NCI-H1436 (cell line): ENCODE results near the gene PLD1.
A peak's percentile ranks its signal among the peaks of the same experiment; 100 is the strongest.
"Not testable (repeated sequence)": the region's sequence is repeated elsewhere in the genome, so short reads cannot be mapped to it uniquely, and the experiment has no call there.

Experiments used
- DNase-seq: peaks from one replicate; lab custom pipeline; 2025; lab: John Stamatoyannopoulos, UW

Gene PLD1

DNA sequence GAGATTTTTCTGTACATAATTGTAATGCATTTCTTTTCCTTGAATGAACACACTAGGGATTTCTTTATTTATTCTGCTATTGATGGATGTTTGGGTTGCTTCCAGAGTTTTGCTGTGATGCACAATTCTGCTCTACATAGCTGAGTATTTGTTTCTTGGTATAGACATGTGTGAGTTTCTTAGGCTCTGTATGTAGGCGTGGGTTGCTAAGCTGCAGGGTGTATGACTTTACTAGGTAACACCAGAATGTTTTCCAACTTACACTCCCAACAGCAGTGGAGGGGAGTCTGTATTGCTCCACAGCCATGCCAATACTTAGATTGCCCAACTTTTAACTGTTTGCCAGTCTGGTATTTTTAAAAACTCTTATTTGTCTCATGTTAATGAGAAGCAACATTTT lies 194.6 kb downstream of the PLD1 start:
- DNase-seq = no peak

DNA sequence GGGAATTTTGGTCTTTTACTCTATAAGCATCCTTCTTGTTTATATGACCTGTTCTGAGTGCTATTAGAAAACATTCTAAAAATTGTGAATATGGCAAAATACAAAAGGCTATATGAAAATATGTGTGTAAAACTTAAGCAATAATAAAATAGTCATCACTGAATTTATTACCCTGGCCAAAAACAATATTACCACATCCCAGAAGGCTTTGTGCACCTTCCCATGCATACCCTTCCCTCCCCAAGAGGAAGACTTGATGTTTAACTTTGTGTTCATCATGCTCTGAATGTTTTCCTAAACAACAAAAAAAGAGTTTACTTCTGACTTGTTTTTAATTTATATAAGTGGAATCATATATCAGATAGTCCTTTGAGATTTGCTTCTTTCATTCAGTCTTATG lies 195.0 kb downstream of the PLD1 start:
- DNase-seq = no peak

DNA sequence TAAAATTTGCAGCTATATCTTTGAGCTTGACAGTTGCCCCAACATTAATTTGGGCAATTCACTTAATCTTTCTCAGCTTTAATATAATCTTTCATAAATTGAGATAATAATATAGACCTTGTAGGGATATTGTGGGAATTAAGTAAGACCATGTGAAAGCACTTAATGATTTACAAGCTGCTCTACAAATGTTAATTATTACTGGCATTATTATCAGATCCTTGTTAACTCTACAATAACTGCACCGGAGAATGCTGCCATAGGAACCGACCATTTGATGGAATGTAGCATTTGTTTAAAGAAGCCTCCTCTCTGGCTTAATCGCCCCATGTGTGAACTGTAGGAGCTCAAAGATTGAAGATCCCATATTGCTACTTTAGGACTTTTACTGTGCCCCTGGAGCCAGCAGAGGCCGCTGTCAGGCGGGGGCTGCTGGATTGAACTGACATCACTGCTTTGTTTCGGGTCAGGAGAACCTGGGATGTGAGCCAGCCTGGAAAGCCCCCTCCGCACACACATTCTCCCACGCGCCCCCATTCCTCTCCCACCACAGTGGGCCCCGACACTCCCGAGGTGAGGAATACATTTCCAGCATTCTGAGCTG lies 195.9 kb downstream of the PLD1 start:
- no peak for DNase-seq

DNA sequence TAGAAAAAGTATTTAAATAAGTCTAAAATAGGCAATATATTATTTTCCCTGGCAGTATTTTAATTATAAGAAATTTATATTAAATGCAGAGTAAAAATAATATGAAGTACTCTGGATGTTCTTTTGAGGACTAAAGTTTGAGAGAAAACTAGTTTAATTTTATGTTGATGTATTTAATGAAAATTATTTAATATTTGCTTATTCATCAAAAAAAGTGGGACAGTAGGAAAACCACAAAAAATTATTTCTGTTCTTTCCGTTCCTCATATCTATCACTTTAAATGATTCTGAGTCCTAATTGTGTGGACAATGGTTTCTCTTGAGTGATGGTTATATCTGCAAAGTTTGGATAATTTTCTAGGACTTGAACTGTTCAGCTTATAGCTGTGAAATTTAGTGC lies 202.8 kb downstream of the PLD1 start:
- DNase-seq = no peak

DNA sequence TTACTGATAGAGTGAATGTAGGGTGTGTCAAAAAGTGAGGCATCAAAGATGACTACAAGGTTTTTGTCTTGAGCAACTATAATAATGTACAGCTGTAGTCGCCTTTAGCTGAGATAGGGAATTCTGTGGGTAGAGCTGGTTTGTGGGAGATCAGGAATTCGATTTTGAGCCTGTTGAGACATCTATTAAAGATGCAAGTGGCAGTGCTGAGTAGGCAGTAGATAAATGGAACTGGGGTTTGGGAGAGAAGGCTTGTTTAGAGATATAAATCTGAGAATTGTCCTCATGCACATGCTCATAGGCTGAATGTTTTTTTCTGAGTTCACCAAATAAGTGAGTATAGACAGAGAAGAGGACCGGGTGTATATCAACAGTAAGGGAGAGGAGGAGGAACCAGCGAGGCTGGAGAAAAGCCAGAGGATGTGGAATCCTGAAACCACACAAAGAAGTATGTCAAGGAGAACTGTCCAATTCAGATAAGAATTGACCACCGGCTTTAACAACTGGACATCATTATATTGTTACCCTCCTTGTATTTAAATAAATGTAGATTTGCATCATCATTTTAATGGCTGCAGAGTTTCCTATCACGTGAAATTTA lies 204.0 kb downstream of the PLD1 start:
- no peak for DNase-seq

DNA sequence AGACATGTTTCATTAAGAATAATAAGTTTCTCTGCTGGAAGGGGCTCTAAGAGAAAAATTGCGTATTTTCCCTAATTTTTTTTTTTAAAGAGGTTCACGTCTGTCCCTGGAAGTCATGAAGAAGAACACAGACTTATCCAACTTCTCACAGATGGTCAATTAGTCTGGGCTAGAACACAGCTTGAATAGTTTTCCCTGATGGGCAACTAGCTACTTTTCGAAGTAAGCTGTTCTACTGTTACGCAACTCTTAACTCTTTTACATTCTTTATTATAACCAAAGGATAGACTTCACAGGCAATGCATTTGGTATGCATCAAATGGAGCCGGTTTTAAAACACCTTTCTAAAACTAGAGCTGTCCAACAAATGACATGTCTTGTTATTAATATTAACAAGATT lies 205.9 kb downstream of the PLD1 start:
- DNase-seq = no peak

DNA sequence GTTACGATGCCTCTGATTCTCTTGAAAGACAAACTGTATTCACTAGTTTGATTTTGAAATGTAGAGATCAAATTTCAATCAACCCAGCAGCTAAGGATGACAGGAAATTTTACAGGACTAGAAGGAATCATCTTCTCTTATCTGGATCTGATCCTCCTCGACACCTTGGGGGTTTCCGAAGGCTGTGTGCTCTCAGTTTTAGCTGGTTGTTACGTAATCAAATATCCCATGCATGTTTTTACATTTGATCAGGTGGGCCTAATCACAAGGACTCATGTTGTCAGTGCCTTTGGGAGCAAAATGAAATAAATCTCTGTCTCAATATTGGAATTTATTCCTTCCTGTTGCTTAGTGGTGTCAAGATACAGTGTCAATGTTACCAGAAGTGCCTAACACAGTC lies 208.2 kb downstream of the PLD1 start:
- DNase-seq = no peak

DNA sequence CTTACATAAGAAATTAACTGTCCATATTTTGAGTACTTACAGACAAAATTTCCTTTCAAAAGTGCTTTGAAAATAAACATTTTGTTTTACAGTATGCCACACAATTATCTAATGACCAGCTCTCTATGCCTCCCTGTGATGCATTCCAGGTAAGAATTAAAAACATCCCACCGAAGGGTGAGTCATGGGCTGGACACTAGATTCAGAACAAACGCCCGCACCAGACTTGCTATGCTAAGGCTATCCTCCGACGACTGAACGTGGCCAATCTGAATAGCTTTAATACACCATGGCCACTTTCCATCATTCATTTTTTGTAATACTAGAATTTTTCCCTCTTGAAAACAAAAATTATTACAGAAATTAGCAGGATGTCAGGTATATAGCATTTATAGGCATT lies 210.3 kb downstream of the PLD1 start:
- no peak for DNase-seq

DNA sequence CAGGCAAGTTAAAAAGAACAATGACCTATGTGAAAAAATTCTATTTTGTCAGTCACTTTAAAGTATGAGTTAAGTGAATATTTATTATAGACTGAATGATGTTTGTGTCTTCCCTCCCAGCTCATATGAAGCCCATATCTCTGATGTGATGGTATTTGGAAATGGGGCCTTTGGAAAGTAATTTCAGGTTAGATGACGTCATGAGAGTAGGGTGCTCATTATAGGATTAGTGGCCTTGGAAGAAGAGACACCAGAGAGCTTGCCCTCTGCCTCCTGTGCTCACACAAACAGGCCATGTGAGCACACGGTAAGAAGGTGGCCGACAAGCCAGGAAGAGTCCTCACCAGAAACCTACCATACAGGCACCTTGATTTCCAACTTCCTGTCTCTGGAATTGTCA lies 211.3 kb downstream of the PLD1 start:
- DNase-seq = no peak

DNA sequence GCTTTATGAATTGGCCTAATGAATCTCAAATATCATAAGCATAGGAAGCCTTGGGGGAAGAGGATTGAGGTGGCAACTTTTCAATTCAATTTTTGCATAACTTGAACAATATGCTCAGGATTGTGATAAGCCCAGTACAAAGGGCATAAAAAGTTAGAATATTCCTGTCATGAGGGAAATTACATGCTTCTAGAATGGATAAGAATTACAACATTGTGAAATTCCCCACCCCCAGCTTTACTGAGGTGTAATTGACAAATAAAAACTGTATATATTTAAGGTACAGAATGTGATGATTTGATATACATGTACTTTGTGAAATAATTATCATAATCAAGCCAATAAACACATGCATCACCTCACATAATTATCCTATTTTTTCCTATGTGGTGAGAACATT lies 217.5 kb downstream of the PLD1 start:
- DNase-seq = no peak

DNA sequence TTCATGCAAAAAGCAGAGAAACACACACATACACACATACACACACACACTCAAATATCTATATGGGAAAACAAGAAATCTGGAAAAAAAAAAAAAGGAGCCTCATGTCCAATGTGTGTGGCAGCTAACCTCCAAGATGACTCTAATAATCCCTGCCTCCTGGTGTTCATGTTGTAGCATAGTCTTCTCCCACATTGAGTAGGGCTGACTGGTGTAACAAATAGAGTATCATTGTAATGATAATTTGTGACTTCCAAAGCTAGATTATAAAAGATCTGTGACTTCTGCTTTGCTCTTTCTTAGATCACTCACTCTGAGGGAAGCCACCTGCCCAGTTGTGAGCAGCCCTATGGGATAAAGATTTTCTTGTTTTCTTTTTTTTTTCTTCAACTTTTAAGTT lies 219.2 kb downstream of the PLD1 start:
- no peak for DNase-seq

DNA sequence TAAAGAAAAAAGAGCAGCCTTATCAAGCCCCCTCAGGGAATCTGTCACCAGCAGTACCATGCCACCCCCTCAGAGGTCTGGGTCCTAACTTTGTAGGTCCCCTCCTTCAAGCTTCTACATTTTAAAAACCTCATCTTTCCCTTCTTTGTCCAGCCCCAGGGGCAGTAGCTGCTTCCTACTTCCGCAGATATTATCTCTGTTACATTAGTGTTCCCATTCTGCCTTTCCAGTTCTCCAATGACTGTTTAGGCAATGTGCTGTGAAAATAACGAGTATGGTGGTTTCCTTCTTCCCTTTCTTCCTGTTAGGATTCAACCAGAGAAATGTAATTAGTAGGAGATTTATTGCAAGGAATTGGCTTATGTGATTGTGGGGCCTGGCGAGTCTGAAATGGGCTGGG lies 224.0 kb downstream of the PLD1 start:
- DNase-seq = no peak

DNA sequence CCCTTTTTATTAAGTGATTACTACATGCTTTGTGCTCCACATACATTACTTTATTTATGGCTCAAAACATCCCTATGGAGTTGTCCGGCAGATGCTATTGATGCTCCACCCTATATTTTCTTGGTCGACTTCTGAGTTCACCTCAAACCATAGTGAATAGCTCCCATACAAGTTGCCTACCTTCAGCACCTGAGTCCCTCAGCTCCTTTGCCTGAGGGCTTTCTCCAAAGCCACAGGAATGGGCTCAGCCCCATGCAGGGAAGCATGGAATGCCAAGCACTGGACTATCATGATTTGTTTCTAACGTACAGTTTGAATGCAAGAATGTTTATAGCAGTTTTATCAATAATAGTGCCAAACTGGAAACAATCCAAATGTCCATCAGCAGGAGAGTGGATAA lies 225.2 kb downstream of the PLD1 start:
- no peak for DNase-seq

DNA sequence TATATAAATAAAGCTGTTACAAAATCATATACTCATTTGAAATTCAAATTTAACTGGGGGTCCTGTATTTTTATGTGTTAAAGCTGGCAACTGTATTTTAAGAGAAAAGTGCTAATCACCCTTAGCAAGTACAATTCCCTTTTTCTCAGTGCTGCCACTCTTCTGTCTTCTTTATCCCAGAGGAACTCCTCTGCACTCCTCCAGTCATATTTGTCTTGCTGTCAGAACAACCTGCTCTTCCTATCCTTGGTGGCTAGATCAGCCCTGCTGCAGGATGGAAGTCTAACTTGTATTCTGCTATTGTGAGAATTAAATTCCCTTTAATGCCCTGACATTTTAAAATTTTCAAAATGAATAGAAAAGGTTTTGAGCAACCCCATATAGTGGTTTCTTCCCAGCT lies 226.2 kb downstream of the PLD1 start:
- DNase-seq = no peak

DNA sequence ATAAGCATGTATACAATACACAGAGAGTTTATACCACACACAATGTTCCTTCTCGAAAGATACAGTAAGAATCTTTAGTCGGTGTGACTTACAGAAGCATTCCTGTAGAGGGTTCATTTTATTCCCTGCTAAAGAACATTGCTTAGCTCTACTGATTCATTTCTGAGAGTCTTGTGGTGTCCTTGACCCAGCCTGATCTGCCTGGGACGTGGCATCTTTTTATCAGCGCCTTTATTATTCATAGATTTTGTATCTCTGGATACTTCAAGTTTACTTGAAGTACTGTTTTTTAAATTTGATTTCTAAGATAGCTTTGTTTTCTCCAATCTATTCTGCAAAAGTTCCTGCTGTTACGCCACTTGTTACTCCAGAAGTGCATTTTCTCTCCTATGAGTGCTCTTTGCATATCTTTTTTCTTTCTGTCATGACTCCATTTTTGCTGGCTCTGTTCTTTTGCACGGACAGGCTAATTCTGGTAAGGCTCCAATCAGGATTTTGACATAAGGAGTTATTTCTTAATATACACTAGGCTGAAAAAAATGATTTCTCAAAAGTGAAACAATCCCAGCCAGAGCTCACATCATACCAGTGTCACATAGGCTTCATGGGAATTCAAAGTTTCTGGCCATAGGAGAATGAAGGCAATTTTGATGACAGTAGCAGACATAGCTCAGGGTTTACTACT lies 235.6 kb downstream of the PLD1 start:
- DNase-seq = no peak

DNA sequence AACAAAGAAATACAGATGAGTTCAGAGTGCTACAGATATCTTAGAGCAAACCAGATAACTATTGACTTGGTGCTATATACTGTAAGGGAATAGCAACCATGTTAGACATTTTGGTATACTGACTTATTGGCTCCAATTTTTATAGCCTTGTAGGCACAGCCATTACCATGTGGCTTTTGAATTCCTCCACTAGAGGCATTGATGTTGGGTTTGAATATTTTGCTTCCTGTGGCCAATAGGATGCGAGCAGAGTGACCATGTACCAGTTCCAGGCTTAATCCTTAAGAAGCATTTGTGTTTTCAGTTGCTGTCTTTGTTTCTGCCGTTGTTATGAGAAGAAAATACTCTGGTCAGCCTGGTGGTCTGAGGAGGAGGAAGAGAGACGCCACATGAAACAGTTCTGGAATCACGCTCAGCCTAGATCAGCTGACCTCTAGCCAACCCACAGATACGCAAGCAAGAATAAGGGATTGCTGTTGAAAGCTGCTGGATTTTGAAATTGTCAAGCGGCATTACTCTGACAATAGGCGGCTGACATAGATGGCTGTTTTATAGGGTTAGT lies 240.6 kb downstream of the PLD1 start:
- no peak for DNase-seq

DNA sequence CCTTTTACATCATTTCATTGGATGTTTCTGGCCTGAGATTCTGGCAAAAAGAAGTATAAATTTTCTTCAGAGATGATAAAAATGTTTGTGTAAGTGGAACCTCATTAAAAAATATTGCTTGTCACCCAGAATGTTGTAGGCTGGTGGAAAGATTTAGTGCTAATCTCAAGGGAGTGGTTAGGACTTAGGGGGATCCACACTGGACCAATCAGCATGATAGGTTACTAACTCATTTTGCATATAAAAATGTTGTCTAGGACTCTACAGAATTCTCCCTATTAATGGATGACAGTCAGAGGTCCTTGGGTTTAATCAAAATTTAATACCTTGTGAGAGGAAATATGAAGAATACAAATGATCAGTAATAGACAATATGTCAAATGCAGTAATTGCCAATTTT lies 241.5 kb downstream of the PLD1 start:
- DNase-seq = no peak

DNA sequence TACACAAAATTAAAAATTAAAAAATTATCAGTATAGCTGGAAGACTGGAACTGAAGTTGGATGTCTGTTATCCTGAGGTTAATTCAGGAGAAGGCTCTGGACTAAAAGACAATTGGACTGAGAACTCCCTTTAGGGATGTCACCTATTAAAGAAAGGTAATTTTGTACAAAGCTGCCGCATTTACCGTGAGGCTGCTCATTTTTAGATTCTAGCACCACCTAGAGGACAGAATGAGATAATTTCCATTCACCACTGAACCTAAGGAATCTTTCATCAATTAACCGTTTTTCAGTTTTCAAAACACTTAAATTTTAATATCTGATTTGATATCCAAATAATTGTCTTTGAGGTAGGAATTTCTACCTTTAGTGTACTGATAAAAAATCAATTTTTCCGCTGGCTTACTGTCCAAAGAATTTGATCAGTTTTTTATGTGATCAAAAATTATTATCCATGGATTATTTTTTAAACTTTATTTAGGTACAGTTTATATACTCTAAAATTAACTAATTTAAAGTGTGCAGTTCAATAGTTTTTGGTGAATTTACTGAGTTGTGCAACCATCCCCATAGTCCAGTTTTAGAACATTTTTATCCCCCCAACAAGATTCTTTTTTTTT lies 243.4 kb downstream of the PLD1 start:
- peak; percentile 70 for DNase-seq

DNA sequence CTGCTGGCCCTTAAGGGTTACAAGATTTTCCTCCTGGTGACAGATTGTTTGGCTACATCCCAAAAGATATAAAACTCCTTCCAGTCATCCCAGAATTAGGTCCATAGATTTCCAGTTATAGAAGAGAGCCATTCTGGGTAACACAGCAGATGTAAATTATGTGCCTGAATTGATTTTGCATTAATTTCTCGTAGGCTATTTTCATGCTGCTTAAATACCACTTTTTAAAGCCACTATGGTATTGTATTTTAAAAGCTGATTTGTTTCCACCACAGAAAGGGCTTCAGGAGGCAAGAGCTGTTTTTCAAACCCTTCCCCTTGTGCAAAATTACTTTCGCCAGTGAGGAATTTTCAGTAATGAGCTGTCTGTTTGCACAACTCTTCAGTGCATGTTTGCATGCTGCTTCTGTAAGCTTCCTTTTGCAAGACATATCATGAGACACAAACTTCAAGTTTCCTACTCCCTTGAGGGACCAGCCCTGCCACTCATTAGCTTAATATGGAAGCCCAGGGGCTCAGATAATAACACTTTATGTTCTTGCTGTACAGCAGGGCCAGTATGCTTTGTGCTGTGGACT lies 244.7 kb downstream of the PLD1 start:
- peak; percentile 12 for DNase-seq

DNA sequence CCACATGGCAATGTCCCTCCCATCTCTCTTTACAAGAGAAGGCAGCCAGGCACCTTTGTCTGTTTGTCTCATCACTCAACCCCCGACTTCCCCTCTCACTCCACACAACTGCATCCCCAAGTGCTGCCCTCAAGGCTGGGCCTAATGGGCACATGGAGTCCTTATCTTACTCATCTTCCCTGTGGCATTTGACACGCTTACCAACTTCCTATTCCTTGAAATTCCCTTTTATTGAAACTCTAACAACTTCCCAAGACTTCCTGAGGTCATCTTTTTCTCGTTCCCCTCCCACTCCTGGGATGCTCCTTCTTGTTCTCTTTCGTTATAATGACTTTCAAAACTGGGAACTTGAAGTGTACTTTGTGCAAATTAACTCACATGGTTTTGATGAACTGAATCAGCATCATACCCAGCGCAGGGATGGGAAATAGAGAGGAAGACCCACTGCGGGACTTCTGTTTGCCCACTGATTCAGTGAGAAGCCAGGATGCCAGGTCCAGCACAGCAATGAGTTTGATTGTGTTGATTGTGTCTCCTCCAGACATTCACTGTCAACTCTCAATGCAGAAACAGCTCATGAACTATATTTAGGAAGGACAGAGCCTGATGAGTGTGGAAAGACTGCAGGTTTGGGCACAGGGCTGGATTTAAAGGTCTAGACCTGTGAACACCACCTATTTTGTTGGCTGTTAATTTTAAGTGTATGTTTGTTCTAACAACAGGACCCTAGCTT lies 245.4 kb downstream of the PLD1 start:
- DNase-seq = no peak

DNA sequence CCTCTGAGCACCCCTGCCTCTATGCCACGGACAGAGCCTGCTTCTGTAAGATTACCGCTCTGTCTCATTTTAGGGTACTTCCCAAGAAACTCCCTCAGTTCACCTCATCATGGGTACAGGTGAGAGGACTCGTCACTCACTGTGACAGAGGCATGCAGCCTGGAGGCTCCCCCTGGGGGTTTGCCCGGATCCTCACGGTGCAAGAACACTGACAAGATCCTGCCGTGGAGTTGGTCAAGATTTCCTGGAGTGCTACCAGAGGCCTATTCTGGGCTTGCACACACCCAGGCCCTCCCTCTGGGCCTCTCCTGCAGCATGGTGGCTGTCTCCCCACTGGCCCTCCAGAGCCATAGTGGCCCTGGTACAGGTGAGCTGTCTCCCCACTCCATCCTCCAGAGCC lies 247.0 kb downstream of the PLD1 start:
- DNase-seq = no peak

DNA sequence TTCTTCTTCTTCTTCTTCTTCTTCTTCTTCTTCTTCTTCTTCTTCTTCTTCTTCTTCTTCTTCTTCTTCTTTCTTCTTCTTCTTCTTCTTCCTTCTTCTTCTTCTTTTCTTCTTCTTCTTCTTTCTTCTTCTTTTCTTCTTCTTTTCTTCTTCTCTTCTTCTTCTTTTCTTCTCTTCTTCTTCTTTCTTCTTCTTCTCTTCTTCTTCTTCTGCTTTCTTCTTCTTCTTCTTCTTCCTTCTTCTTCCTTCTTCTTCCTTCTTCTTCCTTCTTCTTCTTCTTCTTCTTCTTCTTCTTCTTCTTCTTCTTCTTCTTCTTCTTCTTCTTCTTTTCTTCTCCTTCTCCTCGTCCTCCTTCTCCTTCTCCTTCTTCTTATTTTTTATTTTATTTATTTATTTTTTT lies 247.8 kb downstream of the PLD1 start:
- not testable (repeated sequence) for DNase-seq
